HG03520 (cell line): Measurements from ENCODE around the gene NDUFS7.

Experiments used
- ATAC-seq: cut with Tn5 transposase; IDR thresholded peaks from one replicate; pipeline ENCODE4 v1.9.1; 2021; ENCODE audit warnings: mild to moderate bottlenecking, moderate library complexity; ENCODE audit not compliant: unreplicated experiment

Gene NDUFS7

DNA sequence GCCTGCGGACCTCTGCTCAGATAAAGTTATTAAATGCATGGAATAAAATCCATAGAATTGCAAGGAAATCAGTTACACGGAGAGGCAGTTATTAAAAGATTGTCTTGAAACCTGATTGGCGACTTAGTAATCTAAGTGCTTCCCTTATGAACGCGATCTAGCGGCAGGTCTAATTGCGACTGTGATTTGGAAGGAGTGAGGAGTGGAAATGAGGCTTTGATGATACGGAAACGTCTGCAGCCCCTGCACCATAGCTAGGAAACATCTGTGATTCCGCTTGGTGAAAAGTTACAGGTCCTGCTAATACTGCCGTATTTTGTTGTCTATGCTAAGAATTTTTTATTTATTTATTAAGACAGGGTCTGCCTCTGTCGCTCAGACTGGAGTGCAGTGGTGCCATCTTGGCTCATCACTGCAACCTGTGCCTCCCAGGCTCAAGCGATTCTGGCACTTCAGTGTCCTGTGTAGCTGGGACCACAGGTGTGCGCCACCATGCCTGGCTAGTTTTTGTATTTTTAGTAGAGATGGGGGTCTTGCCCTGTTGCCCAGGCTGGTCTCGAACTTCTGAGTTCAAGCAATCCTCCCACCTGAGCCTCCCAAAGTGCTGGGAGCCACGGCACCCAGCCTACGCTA lies 887 bp downstream of the NDUFS7 start:
- no peak for ATAC-seq

DNA sequence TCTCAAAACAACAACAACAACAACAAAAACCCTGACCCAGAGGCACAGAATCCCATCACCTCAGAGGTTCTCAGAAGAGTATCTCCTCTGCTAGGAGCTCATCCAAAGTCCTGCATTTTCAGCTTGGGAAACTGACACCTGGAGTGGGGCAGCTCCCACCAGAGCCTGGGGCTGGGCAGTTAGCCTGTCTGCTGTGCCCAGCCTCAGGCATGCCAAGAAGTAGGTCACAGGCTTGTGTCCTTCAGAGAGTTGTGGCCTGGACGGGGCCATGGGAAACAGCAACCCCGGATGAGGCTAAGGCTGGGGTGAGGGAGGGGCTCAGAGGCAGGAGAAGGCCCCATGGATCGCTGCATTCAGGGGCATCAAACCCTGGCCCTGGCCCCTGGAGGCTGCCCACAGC lies 2.1 kb downstream of the NDUFS7 start:
- no peak for ATAC-seq

DNA sequence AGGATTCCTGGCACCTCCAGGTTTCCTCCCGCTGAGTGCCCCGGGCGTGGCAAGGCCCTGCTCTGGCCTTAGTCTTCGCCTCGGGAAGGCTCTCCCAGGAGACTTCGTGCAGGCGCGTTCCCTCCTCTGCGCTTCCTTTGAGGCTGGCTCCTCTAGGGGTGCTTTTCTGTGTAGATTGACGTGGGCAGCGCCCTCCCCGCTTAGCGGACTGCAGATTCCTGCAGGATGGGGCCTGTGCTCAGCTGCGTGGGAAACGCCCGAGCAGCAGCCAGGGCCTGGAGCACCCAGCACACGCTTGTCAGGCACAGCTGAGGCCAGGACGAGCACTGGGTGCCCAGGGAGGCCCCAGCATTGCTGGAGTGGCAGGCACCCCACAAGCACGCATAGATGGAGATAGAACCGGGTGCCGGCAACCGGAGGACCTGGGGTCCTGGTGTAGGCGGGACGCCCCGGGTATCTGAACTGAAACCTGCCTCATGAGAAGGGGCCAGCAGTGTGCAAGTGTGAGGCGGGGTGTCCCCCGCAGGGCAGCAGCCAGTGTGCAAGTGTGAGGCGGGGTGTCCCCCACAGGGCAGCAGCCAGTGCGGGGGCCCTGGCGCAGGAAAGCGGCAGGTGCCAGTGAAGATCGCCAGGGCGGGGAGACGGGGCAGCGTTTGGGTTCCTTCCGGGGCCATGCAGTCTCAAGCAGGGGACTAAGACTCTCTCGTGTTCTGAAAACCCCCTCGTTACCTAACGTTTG lies 3.4 kb downstream of the NDUFS7 start:
- no peak for ATAC-seq

DNA sequence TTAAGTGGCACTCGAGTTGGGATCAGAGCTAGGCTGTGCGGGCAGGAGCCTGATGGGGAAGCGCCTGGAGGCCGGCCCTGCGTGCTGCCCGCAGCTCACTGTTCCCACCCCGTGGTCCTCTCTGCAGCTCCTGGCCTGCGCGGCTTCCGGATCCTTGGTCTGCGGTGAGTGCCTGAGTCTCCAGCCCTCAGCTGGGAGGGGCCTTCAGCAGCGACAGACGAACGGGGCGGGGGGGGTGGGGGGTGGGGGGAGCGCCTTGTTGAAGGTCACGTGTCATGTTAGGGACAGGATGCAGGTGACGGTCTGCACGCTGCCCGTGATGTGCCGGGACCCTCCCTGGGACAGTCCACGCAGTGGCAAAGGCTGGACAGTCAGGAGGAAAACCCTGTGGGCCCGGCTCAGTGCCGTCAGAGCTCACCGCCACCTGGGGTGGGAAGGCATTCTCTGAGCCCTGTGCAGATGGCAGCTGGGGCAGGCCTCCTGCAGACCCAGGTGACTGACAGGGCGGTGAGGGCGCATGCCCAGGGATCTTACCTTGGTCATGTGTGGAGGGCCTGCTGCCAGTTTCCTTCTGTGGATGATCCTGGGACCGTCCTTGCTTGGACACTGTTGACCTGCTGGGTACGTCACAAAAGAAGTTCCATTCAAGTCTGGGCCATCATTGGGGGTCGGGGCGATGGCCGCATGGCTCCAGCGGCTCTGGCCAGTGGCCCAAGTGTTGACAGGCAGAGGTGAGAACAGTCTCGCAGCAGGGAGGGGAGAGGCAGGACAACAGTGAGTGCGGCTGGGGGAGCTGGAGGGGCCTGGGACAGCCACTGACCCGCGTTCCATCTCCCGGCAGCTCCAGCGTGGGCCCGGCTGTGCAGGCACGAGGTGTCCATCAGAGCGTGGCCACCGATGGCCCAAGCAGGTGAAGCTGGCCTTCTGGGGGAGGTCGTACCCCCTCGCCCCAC lies 4.3 kb downstream of the NDUFS7 start:
- ATAC-seq, result no peak

DNA sequence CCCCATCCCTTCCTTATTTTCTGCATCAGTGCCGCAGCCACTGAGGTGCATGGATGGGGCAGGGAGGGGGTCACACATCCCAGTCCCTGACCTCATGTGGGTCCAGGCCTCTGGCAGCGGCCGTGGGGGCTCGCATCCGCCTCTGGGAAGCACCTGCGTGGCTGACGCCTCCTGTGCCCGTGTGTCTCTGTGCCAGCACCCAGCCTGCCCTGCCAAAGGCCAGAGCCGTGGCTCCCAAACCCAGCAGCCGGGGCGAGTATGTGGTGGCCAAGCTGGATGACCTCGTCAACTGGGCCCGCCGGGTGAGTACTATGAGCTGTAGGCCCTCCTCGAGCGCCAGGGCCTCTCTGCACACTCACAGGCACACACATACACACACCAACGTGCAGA lies 4.9 kb downstream of the NDUFS7 start:
- ATAC-seq, result no peak

DNA sequence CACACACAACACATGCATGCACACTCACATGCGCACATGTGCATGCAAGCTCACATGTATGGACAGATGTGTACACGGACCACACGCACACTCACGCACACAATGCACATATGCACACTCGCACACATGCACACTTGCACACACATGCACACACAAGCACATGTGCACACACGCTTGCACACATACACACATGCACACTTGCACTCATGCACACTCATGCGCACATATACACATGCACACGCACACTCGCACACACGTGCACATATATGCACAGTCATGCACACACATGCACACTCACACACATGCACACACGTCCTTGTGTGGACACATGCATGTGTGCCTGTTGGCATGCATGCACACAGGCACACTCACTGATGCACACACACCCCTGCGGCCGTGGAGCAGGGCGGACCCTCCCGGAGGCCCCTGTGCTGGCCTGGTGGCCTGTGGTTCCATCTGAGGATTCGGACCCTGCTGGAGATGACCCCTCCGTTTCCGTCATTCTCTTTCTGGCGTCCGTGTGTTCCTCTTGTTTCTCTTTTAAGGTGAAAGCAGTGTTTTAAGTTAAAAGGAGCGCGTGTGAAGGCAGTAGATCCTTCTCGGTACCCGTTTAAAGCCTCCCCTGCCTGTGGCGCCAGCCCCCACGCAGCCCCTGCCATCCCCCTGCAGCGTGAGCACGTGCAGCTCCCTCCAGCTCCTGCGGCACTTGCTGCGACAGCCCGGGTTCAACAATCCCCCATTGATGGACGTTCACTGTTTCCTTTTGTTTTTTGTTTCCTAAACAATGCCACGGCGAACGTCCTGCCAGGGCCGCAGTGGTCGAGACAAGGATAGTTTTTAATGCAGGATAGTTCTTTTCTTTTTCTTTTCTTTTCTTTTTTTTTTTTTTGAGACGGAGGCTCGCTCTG lies 5.6 kb downstream of the NDUFS7 start:
- no peak for ATAC-seq

DNA sequence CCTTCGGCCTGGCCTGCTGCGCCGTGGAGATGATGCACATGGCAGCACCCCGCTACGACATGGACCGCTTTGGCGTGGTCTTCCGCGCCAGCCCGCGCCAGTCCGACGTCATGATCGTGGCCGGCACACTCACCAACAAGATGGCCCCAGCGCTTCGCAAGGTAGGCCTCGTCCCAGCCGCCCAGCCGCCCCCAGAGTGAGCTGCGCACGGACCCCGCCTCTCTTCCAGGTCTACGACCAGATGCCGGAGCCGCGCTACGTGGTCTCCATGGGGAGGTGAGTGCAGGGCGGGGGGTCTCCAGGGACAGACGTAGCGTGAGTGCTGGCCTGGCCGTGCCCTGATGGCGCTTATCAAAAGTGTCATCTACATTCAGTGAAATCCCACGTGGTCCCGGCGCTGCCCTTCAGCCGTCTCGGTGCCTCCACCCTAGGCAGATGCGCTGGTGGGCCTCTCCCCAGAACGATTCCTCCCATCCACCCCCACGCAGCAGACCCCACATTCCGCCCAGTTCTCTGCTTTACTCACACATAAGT lies 7.2 kb downstream of the NDUFS7 start:
- no peak for ATAC-seq

DNA sequence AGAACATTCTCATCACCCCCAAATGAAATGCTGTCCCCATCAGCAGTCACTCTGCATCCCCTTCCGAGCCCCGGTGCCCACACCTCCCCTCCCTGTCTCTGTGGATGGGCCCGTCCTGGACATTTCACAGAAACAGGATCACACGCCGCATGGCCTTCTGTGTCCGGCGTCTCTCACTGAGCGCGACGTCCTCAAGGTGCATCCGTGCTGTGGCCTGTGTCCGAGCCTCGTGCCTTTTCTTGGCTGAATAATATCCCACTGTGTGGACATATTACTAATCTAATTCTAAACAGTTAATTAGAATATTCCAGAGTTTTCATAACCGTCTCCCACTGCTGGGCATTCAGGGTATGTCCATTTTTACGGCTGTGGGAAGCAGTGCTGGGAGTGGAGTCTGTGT lies 8.7 kb downstream of the NDUFS7 start:
- no peak for ATAC-seq

DNA sequence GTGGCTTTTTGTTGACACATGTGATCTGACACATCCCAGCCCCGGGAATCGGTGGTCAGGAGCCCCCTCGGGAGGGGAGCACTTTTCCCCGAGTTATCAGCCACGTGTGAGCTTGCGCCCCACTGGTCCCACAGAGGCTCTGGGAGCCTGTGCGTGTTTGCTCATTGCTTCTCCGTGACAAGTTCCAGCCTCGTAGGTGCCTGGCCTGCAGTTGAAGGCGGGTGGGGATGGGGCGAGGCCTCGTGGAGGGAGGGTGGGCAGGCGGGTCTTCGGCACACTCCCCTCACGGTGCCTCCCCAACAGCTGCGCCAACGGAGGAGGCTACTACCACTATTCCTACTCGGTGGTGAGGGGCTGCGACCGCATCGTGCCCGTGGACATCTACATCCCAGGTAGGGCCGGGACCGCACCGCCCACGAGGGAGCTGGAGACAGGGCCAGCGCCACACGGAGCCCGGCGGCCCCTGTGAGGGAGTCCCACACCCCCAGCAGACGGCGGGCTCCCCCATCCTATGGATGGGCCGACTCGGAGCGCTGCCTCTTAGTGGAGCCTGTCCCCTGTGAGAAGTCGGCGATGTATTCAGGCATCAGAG lies 9.3 kb downstream of the NDUFS7 start:
- no peak for ATAC-seq

DNA sequence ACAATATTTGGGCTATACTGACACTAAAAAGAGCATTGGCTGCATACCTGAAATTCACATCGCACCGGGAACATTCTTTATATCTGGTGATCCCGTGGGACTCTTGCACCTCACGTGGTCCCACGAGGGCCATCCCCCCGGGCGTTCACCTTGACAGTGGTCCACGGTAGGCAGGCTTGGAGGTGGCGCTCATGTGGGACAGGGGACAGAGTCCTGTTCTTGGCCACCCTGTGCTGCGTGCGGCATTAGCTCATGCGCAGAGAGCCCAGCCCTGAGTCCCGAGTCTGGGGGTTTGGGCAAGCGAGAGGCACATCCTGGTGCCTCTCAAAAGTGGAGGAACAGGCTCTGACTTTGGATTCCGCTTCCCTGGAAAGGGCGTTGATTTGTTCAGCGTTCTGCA lies 10.1 kb downstream of the NDUFS7 start:
- ATAC-seq, result no peak

DNA sequence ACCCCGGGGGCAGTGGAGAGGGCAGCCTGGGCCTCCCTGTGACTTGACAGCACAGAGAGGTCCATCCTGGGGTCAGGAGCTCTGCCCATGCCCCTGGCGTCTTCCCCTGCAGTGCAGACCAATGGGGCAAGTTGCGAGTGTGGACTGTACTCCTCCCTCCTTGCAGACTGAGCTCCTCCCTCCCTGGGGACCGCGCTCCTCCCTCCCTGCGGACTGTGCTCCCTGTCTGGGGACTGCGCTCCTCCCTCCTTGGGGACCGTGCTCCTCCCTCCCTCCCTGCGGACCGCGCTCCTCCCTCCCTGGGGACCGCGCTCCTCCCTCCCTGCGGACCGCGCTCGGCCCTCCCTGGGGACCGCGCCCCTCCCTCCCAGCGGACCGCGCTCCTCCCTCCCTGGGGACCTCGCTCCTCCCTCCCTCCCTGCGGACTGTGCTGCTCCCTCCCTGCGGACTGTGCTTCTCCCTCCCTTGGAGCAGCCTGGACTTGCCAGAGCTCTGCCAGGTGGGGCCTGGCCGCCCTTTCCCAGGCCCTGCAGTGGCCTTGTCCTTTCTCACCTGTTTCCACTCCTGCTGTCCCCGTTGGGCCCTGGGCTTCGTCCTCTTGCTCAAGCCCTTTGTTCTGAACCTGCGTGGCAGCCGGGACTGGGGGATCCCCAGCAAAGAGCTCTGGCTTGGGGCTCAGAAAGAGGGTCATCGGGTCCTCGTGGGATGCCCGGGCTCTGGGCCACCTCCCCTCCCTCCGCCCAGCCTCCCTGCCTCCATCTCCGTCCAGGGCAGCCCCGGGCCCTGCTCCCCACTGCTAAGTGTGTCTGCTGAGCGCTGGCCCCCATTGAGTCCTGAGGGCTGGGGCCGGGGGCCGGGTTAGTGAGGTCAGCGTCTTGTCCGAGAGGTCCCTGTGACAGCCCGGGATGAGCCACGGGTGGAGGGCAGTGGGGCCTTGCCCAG lies 10.8 kb downstream of the NDUFS7 start:
- no peak for ATAC-seq

DNA sequence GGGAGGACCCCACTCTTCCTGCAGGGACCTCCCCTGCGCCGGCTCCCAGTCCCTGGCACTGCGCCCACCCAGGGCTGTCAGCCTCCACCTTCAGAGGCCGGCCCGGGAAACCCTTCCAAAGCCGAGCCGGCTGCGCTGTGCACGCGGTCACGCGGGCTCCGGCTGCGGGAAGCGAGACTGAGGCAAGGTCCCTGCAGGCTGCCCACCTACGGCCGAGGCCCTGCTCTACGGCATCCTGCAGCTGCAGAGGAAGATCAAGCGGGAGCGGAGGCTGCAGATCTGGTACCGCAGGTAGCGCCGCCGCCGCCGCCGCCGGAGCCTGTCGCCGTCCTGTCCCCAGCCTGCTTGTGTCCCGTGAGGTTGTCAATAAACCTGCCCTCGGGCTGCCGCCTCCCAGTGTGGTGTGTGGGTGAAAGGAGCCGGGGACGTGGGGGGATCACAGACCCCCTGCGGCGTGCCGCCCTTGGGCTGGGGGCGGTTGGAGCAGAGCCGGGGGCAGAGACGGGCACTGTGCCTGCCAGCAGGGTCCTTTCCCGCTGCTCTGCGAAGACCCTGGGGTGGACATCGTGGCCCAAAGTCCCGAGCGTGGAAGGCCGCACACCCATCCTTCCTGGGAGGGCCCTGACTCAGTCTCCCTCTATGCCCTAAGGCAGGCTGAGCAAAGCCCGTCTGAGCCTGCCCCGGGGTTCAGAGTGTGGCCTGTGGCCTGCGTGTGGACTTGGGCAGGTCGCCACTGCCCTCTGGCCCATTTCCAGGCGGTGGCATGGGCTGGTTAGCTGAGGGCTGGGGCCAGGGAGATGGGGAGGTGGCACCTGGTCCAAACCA lies 11.7 kb downstream of the NDUFS7 start:
- no peak for ATAC-seq

DNA sequence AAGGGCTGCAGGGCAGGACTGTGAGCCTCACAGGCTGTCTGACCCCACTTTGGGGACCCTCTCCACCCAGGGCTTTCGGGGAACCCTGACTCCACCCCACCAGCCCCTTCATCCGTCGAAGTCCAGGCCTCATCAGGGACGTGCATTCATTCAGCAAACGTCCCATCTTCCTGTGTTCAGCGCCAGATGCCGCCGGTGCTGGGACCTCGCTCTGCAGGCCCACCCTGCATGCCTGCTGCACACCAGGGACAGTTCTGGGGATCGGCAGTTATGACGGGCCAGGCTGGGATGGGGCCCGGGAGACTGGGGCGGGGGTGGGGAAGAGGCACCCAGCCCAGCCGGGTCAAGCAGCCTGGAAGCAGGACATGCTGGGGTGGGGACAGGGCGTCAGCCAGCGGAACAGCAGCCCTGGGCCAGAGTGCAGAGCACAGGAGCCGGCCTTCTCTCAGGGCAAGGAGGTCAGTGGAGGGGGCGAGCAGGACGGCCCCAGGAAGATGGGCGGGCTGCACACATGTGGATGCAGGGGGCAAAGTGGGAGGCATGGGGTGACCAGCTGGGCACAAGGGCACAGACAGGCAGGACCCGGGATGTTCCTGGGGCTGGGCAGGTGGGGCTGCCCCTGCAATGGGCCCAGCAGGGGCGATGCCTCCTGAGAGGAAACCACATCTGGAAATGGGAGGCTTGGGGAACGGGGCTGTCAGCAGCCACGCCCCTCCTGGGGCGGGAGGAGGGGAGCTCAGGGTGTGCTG lies 12.5 kb downstream of the NDUFS7 start:
- ATAC-seq, result no peak

DNA sequence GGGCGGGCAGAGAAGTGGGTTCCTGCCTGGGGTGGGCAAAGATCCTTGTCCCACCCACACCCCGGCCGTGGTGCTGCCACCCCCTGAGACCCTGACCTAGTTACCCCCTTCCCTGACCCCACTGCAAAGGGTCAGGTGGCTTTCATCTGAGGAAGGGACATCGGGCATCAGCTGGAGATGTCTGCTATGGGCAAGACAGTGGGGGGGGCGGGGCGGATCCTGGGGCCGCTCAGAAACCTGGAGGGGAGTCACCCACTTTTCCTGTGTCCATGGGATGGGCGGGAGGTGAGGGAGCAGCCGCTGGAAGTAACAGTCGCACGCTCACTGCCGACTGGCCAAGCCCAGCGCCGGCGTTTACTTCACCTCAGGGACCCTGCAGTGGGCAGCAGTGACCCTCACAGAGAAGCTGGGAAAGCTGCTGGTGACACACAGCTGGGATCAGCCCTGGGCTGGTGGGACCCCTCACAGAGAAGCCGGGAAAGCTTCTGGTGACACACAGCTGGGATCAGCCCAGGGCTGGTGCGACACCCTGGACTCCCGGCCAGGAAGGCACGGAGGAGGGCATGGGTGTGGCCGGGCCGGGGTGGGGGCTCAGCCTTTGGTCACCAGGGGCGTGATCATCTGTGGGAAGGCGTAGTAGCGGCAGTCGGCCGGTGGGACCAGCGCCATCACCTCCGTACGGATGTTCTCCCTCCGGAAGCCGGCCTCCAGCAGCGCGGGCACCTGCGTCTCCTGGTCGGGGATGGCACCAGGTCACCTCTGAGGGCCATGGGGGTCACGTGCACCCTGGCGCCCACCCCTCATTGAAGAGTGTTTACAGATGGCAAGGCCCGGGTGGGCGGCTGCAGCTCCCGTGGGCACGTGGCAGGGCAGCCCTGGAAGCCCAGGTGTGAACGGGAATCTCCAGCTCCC lies 13.3 kb downstream of the NDUFS7 start:
- ATAC-seq, result no peak

DNA sequence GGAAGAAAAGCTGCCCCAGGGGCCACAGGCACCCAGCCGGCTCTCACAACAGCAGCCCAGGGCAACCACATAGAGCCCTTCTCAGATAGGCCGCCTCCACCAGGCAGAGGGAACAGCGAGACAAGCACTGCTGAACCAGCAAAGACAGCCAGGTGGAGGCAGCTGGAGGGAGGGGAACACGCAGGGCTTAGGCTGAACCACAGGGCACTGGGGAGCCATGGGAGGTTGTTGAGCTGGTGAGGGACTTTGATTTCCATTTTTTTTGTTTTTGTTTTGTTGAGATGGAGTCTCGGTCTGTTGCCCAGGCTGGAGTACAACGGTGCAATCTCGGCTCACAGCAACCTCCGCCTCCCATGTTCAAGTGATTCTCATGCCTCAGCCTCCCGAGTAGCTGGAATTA lies 14.1 kb downstream of the NDUFS7 start:
- no peak for ATAC-seq

DNA sequence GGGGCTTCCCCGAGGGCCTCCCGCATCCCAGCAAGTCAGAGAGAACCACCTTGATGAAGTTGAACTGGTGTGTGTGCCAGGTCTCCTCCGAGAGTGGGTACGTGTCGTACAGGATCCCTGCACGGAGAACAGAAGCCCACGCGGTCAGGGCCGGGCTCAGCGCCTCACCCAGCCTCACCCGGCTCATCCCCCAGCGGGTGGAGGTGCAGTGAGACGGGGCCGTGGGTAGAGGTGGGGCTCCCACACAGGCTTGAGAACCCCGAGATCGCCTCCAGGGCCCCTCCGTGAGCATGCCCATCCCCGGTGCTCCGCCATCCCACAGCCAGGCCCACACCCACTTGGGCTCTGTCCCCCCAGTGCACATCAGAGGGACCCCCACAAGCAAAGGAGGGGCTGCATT lies 15.4 kb downstream of the NDUFS7 start:
- ATAC-seq, result no peak
